Panc1 (cell line): Measurements from ENCODE around the gene FAM200C. TPM values are rescaled to one million over a fixed set of nuclear protein-coding genes. Genes with fewer than 3 reads are reported as not detected.

Source experiments
- ATAC-seq: fragments of 200-7000 bp; cut with Tn5 transposase; 2 replicates; pipeline ENCODE4 v1.9.1; 2020; ENCODE audit warnings: mild to moderate bottlenecking, moderate library complexity
- BruUV-seq: library from RNA; stranded (reverse); fragments of 400-500 nt; replicated peaks from 2 replicates; lab custom pipeline; 2021; lab: Mats Ljungman, UMichigan
- CTCF ChIA-PET: fragments of 300-600 bp; sonication (Branson Sonifier 250); formaldehyde crosslinking; loops from one replicate; lab custom pipeline; 2022; ENCODE audit warnings: antibody characterized with exemption; lab: Charles Lee
- POLR2A ChIA-PET: fragments of 300-600 bp; sonication (Branson Sonifier 250); formaldehyde crosslinking; loops from one replicate; lab custom pipeline; 2022; ENCODE audit warnings: antibody characterized with exemption; lab: Charles Lee
- DNase-seq: peaks from one replicate; pipeline ENCODE4 v3.0.0-alpha.2; 2010; ENCODE audit warnings: low read depth, low spot score
- H3K27ac ChIP-seq: 2 replicates; pipeline ENCODE4 v1.5.1; 2011; ENCODE audit warnings: mild to moderate bottlenecking, low read length, inconsistent platforms
- H3K27me3 ChIP-seq: fragments of 200-500 bp; sonication (Bioruptor generic); 2 replicates; pipeline ENCODE4 v1.6.0; 2014; ENCODE audit warnings: low read length, inconsistent platforms; ENCODE audit not compliant: control insufficient read depth, insufficient read depth
- H3K36me3 ChIP-seq: fragments of 200-500 bp; sonication (Bioruptor generic); 2 replicates; pipeline ENCODE4 v1.5.1; 2014; ENCODE audit warnings: inconsistent platforms, mild to moderate bottlenecking, low read length, moderate library complexity; ENCODE audit not compliant: control insufficient read depth, insufficient read depth
- H3K4me1 ChIP-seq: 2 replicates; pipeline ENCODE4 v1.5.1; 2011; ENCODE audit warnings: inconsistent platforms, mild to moderate bottlenecking, low read length, moderate library complexity; ENCODE audit not compliant: control insufficient read depth, insufficient read depth
- H3K4me3 ChIP-seq, 2 experiments: 2 replicates each; pipeline ENCODE4 v1.5.1; 2011 to 2012; ENCODE audit warnings: low read depth in 2 of 2, low read length in 2 of 2, mild to moderate bottlenecking in 2 of 2, inconsistent platforms in 1 of 2, moderate library complexity in 1 of 2
- H3K9me3 ChIP-seq: fragments of 200-500 bp; sonication (Bioruptor generic); 2 replicates; pipeline ENCODE4 v1.5.1; 2014; ENCODE audit warnings: low read depth, mild to moderate bottlenecking, inconsistent platforms, low read length, moderate library complexity; ENCODE audit not compliant: control insufficient read depth, insufficient read depth
- CTCF ChIP-seq: fragments of 450-650 bp; IDR thresholded peaks from 2 replicates; pipeline ENCODE4 v1.5.1; 2017; ENCODE audit warnings: mild to moderate bottlenecking
- POLR2AphosphoS5 ChIP-seq: IDR thresholded peaks from 2 replicates; pipeline ENCODE4 v1.6.1; 2012; ENCODE audit warnings: mild to moderate bottlenecking, low read depth, low read length, moderate library complexity
- SIN3A ChIP-seq: IDR thresholded peaks from 2 replicates; pipeline ENCODE4 v1.6.1; 2012; ENCODE audit warnings: low read depth, mild to moderate bottlenecking, low read length, moderate library complexity, borderline replicate concordance; ENCODE audit not compliant: insufficient read depth
- TCF7L2 ChIP-seq: IDR thresholded peaks from 2 replicates; pipeline ENCODE4 v1.6.1; 2011; ENCODE audit warnings: mild to moderate bottlenecking, low read depth, low read length, inconsistent platforms
- in situ Hi-C: cut with HindIII; loops from 2 replicates; pipeline ENCODE4 v1.10.0; 2016; ENCODE audit warnings: low sequenced_read_pairs, low pct_unique_long_range_greater_than_20kb
- intact Hi-C: fragments of 100-400 bp; cut with micrococcal nuclease; formaldehyde crosslinking; loops from one replicate; pipeline ENCODE4 v1.10.0; 2022; ENCODE audit not compliant: unreplicated experiment
- total RNA-seq: library from RNA; stranded (reverse); gene quantifications from one replicate; pipeline ENCODE4 v1.2.1, GENCODE V29; 2021; ENCODE audit not compliant: unreplicated experiment
- TF ChIP-seq, protein P1 (sequence below), 2 experiments: IDR thresholded peaks; 2 replicates each; pipeline ENCODE4 v1.6.1; 2011 to 2012; ENCODE audit warnings: low read depth in 2 of 2, control low read depth in 1 of 2, low read length in 1 of 2, mild to moderate bottlenecking in 1 of 2, moderate library complexity in 1 of 2; ENCODE audit not compliant: insufficient read depth in 1 of 2

FAM200C gene
- total RNA-seq, 1 experiment from 2014 or later: 3.0 TPM

DNA sequence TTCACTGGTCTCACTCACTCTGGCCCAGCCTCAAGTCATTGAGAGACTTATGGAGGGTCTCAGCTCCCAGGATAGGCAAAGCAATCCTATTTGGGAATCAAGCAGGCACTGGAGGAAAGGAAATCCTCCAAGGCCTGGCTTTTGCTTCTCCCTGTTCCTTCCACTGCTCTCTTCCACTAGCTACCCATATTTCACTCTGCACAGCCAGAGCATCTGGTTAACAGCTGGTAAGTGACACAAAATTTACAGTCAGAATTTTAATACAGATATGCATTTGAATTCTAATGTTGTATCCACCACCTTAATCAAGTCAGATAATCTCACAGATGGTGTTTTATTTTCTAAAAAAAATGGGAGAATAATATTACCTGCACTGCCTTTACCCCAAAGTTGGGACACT lies 28.6 kb downstream of the FAM200C start:
- POLR2A ChIA-PET: no interaction called here
- Histone ChIP-seq H3K4me3 (no peak overlapping the region), H3K4me1 (no peaks in the 10 kb centered on the region; the same call in 1 of the 2 replicates), H3K27me3 (peaks cover 33% of the 10 kb centered on the region), H3K36me3 (no peaks in the 10 kb centered on the region), H3K27ac (no peak overlapping the region), H3K9me3 (no peaks in the 10 kb centered on the region)
- TF ChIP-seq CTCF (no peak), POLR2AphosphoS5 (no peak), SIN3A (no peak), TCF7L2 (no peak)
- TF ChIP-seq, protein P1, sequence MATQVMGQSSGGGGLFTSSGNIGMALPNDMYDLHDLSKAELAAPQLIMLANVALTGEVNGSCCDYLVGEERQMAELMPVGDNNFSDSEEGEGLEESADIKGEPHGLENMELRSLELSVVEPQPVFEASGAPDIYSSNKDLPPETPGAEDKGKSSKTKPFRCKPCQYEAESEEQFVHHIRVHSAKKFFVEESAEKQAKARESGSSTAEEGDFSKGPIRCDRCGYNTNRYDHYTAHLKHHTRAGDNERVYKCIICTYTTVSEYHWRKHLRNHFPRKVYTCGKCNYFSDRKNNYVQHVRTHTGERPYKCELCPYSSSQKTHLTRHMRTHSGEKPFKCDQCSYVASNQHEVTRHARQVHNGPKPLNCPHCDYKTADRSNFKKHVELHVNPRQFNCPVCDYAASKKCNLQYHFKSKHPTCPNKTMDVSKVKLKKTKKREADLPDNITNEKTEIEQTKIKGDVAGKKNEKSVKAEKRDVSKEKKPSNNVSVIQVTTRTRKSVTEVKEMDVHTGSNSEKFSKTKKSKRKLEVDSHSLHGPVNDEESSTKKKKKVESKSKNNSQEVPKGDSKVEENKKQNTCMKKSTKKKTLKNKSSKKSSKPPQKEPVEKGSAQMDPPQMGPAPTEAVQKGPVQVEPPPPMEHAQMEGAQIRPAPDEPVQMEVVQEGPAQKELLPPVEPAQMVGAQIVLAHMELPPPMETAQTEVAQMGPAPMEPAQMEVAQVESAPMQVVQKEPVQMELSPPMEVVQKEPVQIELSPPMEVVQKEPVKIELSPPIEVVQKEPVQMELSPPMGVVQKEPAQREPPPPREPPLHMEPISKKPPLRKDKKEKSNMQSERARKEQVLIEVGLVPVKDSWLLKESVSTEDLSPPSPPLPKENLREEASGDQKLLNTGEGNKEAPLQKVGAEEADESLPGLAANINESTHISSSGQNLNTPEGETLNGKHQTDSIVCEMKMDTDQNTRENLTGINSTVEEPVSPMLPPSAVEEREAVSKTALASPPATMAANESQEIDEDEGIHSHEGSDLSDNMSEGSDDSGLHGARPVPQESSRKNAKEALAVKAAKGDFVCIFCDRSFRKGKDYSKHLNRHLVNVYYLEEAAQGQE (IDR thresholded peaks at IDR 0.05; ENCODE audit: insufficient read depth in 1 of 2, low read depth in 2 of 2, low read length in 1 of 2): no peak
- ATAC-seq: no peak
- no peak for DNase-seq
- BruUV-seq: no TSS peak
- intact Hi-C loops (no loop called here), in situ Hi-C loops (no loop called here)
- CTCF ChIA-PET: interaction anchor here (0.6 kb wide), 1 partner anchor 8 kb away, joined by 5 read pairs; no protein-coding TSS in a partner anchor

- ChIA-PET CTCF (interaction anchor here (0.6 kb wide), 1 partner anchor 8 kb away, joined by 5 read pairs; no protein-coding TSS in a partner anchor), POLR2A (no interaction called here)
- H3K9me3 ChIP-seq: no peaks in the 10 kb centered on the region
- H3K4me1 ChIP-seq: no peaks in the 10 kb centered on the region; the same call in 1 of the 2 replicates
- in situ Hi-C loops (no loop called here), intact Hi-C loops (no loop called here)
- no peak for TF ChIP-seq POLR2AphosphoS5
- TF ChIP-seq, protein P1 (IDR thresholded peaks at IDR 0.05; ENCODE audit: insufficient read depth in 1 of 2, low read depth in 2 of 2, low read length in 1 of 2): no peak
- no peak for TF ChIP-seq SIN3A
- no peak for TF ChIP-seq CTCF
- no peak for TF ChIP-seq TCF7L2
- H3K27ac ChIP-seq: no peak overlapping the region
- H3K27me3 ChIP-seq: peaks cover 28% of the 10 kb centered on the region
- 0 out of 2 replicates have a peak, but pooled peaks have one; percentile 20 for ATAC-seq
- no TSS peak for BruUV-seq
- H3K4me3 ChIP-seq: peak overlapping the region; percentile 47 to 51
- DNase-seq: no peak
- no peaks in the 10 kb centered on the region for H3K36me3 ChIP-seq
Observed at GRCh38 chr5:160370713-160371034, 29.2 kb downstream of the FAM200C start.
